ENCODE data around the gene FXYD2. TPM values are rescaled to one million over a fixed set of nuclear protein-coding genes. Genes with fewer than 3 reads are reported as not detected.

FXYD2 gene
- total and polyA plus RNA-seq, 2 of the 8 experiments (the other 6 are each of a cell fraction or from before 2014, with no cell fraction given): 0.89 to 1.1 TPM

DNA sequence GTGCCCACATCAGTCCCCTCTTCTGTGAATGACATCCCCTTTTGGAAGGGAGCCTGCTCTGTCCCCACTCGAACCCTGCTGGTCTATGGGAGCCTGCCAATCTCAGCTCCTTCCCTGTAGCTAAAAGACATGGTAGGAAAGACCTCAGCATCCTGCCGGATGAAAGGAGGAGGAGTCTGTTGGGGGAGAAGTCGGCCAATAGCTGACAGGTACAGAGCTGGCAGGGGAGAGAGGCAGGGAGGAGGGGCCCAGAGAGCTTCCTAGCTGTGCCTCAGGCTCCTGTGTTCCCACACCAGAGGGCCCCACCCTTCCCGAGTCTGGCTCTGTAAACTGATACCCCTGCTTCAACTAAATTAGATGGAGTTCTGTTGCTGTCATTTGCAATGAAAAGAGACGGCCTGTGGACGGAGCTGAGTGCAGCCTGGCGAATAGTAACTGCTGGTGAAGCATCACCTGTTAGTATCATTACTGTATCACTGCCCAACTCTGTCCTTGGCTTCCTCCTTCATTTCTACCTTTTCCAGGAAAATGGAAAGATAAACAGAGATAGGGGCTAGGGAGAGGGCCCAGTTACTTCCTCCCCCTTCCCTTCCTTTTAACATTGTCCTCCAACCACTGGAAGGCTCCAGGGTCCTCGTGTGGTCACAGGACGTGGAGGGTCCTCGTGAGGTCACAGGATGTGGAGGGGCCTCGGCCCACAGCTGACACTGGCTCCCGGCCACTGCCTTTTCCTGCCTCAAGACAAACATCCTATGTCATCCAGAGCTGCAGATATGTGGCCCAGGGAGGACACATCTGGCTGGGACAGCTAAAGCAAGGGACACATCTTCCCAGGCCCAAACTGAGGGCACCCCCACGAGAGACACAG lies 36.8 kb upstream of the FXYD2 start (continued):
- TF ChIP-seq, protein P1, sequence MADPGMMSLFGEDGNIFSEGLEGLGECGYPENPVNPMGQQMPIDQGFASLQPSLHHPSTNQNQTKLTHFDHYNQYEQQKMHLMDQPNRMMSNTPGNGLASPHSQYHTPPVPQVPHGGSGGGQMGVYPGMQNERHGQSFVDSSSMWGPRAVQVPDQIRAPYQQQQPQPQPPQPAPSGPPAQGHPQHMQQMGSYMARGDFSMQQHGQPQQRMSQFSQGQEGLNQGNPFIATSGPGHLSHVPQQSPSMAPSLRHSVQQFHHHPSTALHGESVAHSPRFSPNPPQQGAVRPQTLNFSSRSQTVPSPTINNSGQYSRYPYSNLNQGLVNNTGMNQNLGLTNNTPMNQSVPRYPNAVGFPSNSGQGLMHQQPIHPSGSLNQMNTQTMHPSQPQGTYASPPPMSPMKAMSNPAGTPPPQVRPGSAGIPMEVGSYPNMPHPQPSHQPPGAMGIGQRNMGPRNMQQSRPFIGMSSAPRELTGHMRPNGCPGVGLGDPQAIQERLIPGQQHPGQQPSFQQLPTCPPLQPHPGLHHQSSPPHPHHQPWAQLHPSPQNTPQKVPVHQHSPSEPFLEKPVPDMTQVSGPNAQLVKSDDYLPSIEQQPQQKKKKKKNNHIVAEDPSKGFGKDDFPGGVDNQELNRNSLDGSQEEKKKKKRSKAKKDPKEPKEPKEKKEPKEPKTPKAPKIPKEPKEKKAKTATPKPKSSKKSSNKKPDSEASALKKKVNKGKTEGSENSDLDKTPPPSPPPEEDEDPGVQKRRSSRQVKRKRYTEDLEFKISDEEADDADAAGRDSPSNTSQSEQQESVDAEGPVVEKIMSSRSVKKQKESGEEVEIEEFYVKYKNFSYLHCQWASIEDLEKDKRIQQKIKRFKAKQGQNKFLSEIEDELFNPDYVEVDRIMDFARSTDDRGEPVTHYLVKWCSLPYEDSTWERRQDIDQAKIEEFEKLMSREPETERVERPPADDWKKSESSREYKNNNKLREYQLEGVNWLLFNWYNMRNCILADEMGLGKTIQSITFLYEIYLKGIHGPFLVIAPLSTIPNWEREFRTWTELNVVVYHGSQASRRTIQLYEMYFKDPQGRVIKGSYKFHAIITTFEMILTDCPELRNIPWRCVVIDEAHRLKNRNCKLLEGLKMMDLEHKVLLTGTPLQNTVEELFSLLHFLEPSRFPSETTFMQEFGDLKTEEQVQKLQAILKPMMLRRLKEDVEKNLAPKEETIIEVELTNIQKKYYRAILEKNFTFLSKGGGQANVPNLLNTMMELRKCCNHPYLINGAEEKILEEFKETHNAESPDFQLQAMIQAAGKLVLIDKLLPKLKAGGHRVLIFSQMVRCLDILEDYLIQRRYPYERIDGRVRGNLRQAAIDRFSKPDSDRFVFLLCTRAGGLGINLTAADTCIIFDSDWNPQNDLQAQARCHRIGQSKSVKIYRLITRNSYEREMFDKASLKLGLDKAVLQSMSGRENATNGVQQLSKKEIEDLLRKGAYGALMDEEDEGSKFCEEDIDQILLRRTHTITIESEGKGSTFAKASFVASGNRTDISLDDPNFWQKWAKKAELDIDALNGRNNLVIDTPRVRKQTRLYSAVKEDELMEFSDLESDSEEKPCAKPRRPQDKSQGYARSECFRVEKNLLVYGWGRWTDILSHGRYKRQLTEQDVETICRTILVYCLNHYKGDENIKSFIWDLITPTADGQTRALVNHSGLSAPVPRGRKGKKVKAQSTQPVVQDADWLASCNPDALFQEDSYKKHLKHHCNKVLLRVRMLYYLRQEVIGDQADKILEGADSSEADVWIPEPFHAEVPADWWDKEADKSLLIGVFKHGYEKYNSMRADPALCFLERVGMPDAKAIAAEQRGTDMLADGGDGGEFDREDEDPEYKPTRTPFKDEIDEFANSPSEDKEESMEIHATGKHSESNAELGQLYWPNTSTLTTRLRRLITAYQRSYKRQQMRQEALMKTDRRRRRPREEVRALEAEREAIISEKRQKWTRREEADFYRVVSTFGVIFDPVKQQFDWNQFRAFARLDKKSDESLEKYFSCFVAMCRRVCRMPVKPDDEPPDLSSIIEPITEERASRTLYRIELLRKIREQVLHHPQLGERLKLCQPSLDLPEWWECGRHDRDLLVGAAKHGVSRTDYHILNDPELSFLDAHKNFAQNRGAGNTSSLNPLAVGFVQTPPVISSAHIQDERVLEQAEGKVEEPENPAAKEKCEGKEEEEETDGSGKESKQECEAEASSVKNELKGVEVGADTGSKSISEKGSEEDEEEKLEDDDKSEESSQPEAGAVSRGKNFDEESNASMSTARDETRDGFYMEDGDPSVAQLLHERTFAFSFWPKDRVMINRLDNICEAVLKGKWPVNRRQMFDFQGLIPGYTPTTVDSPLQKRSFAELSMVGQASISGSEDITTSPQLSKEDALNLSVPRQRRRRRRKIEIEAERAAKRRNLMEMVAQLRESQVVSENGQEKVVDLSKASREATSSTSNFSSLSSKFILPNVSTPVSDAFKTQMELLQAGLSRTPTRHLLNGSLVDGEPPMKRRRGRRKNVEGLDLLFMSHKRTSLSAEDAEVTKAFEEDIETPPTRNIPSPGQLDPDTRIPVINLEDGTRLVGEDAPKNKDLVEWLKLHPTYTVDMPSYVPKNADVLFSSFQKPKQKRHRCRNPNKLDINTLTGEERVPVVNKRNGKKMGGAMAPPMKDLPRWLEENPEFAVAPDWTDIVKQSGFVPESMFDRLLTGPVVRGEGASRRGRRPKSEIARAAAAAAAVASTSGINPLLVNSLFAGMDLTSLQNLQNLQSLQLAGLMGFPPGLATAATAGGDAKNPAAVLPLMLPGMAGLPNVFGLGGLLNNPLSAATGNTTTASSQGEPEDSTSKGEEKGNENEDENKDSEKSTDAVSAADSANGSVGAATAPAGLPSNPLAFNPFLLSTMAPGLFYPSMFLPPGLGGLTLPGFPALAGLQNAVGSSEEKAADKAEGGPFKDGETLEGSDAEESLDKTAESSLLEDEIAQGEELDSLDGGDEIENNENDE (IDR thresholded peaks at IDR 0.05; ENCODE audit: insufficient replicate concordance, low read length): no peak
- TF ChIP-seq, protein P2, sequence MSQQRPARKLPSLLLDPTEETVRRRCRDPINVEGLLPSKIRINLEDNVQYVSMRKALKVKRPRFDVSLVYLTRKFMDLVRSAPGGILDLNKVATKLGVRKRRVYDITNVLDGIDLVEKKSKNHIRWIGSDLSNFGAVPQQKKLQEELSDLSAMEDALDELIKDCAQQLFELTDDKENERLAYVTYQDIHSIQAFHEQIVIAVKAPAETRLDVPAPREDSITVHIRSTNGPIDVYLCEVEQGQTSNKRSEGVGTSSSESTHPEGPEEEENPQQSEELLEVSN (IDR thresholded peaks at IDR 0.05): no peak
- no peak for TF ChIP-seq POLR2A (IDR thresholded peaks at IDR 0.05; ENCODE audit: control extremely low read depth in 1 of 2, low read depth in 2 of 2, low read length in 2 of 2)
- TF ChIP-seq EZH2 (IDR thresholded peaks at IDR 0.05; ENCODE audit: low read depth, low read length, severe bottlenecking): no peak
- no peak for TF ChIP-seq POLR2AphosphoS5 (IDR thresholded peaks at IDR 0.05; ENCODE audit: low read depth, low read length)
- no peak for TF ChIP-seq SAP30 (IDR thresholded peaks at IDR 0.05; ENCODE audit: insufficient read depth, insufficient replicate concordance, low read length)
- TF ChIP-seq RNF2 (IDR thresholded peaks at IDR 0.05; ENCODE audit: borderline replicate concordance, low read depth, low read length, missing control alignments, poor library complexity, severe bottlenecking): no peak
- TF ChIP-seq SIRT6 (IDR thresholded peaks at IDR 0.05; ENCODE audit: low read length): no peak
